MCF 10A (cell line): ENCODE results near the gene GEMIN7. TPM values are rescaled to one million over a fixed set of nuclear protein-coding genes. Genes with fewer than 3 reads are reported as not detected.

Source experiments
- BruUV-seq: library from RNA; stranded (reverse); fragments of 400-500 nt; replicated peaks from 2 replicates; lab custom pipeline; 2021; lab: Mats Ljungman, UMichigan
- CTCF ChIA-PET: fragments of 300-600 bp; sonication (Branson Sonifier 250); formaldehyde crosslinking; extraction: SDS; loops from one replicate; lab custom pipeline; 2021; ENCODE audit warnings: antibody characterized with exemption, inconsistent platforms; lab: Yijun Ruan, JAX
- POLR2A ChIA-PET: fragments of 300-600, 350-650 bp; sonication (Branson Sonifier 250); formaldehyde crosslinking; extraction: SDS; loops from one replicate; lab custom pipeline; 2020; ENCODE audit warnings: antibody characterized with exemption, inconsistent platforms; lab: Yijun Ruan, JAX
- DNase-seq: peaks from one replicate; pipeline ENCODE4 v3.0.0-alpha.2; 2018; ENCODE audit not compliant: unreplicated experiment
- H3K27ac Mint-ChIP-seq: one replicate; pipeline ENCODE4 v1.8.0; 2022; ENCODE audit warnings: mild to moderate bottlenecking, low read depth, mixed read lengths; ENCODE audit not compliant: unreplicated experiment
- H3K27me3 Mint-ChIP-seq: one replicate; pipeline ENCODE4 v1.8.0; 2022; ENCODE audit warnings: mixed read lengths; ENCODE audit not compliant: insufficient read depth, unreplicated experiment
- H3K36me3 Mint-ChIP-seq: one replicate; pipeline ENCODE4 v1.8.0; 2022; ENCODE audit warnings: mild to moderate bottlenecking, moderate library complexity, mixed read lengths; ENCODE audit not compliant: insufficient read depth, unreplicated experiment
- H3K4me1 Mint-ChIP-seq: one replicate; pipeline ENCODE4 v1.8.0; 2022; ENCODE audit warnings: mixed read lengths; ENCODE audit not compliant: insufficient read depth, unreplicated experiment
- H3K4me3 Mint-ChIP-seq: one replicate; pipeline ENCODE4 v1.8.0; 2022; ENCODE audit warnings: mild to moderate bottlenecking, moderate library complexity, mixed read lengths; ENCODE audit not compliant: unreplicated experiment
- H3K9me3 Mint-ChIP-seq: one replicate; pipeline ENCODE4 v1.8.0; 2022; ENCODE audit warnings: mixed read lengths; ENCODE audit not compliant: unreplicated experiment
- intact Hi-C: fragments of 100-400 bp; cut with micrococcal nuclease; formaldehyde crosslinking; loops from 2 replicates; pipeline ENCODE4 v1.14.1; 2022
- total RNA-seq: library from RNA; stranded (reverse); gene quantifications from 2 replicates; pipeline ENCODE4 v1.2.3, GENCODE V29; 2022
- TF ChIP-seq, protein P1 (sequence below): fragments of 200-600 bp; IDR thresholded peaks from one replicate; pipeline ENCODE4 v1.8.0; 2022; ENCODE audit warnings: antibody characterized with exemption, mild to moderate bottlenecking; ENCODE audit not compliant: unreplicated experiment

The GEMIN7 gene
- total RNA-seq, 1 experiment from 2014 or later, result 21.0 TPM

DNA sequence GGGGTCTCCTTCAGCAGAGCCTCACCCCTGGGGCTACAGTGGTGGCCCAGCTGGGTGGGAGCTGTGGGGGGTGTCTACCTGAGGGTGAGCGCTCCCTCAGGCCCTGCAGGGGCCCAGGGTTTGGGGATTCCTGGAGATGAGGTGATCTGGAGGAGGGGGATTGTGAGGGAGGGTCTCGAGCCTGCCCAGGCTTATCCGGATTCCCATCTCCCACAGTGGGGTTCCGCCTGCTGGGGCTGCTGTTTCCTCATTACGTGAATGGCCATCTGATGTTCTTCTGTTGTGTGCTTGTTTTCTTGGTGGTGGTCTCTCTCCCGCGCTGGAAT, 18.4 kb downstream of the GEMIN7 start:
- ChIA-PET CTCF (interaction anchor here (0.9 to 1.5 kb wide), 3 partner anchors 11 to 242 kb away, joined by 3 to 8 read pairs (median 4); no protein-coding TSS in a partner anchor), POLR2A (no interaction called here)
- no peak for DNase-seq
- Mint-ChIP-seq H3K4me1 (peaks cover 58% of the 10 kb centered on the region), H3K36me3 (peaks cover 5% of the 10 kb centered on the region), H3K27me3 (no peaks in the 10 kb centered on the region), H3K27ac (no peak overlapping the region), H3K4me3 (peak overlapping the region; percentile 50), H3K9me3 (no peaks in the 10 kb centered on the region)
- TF ChIP-seq, protein P1, sequence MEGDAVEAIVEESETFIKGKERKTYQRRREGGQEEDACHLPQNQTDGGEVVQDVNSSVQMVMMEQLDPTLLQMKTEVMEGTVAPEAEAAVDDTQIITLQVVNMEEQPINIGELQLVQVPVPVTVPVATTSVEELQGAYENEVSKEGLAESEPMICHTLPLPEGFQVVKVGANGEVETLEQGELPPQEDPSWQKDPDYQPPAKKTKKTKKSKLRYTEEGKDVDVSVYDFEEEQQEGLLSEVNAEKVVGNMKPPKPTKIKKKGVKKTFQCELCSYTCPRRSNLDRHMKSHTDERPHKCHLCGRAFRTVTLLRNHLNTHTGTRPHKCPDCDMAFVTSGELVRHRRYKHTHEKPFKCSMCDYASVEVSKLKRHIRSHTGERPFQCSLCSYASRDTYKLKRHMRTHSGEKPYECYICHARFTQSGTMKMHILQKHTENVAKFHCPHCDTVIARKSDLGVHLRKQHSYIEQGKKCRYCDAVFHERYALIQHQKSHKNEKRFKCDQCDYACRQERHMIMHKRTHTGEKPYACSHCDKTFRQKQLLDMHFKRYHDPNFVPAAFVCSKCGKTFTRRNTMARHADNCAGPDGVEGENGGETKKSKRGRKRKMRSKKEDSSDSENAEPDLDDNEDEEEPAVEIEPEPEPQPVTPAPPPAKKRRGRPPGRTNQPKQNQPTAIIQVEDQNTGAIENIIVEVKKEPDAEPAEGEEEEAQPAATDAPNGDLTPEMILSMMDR, result no peak
- intact Hi-C loops, result loop anchor here (10.0 kb wide), 2 partner anchors 147 to 237 kb away; partner anchors contain the start of gene EXOC3L2
- no TSS peak for BruUV-seq

DNA sequence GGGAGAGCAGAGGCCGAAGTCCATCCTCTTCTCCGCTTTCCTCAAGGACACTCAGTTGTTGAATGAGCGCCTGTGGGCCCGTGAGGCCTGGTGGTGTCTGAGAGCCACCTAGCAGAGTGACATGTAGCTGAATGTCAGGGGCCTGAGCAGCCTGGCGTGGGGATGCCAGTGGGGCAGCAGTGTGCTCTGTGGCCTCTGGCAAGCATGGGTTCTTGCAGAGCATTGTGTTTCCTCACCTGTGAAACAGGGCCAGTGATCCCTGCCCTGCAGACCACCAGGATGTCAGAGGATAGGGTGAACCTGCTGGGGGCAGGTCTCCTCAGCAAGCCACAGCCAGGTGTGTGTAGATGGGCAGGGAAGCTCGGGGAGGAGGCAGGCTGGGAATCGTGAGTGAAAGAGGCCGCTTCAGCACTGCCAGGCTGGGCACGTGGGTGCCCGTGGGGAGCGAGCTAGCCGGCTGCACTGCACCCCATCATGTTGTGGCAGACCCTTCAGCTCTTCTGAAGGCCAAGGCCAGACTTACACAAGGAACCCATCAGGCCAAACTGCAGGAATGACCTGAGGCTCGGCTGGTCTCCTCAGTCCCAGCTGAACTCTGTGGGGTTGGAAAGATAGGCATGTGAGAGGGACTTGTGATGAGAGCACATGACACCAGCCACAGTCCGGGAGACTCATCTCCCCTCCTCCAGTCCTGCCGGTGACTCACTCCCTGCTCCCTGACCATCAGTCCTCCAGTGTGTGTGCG, 18.9 kb downstream of the GEMIN7 start:
- H3K4me1 Mint-ChIP-seq, result peaks cover 58% of the 10 kb centered on the region
- TF ChIP-seq, protein P1, result no peak
- H3K36me3 Mint-ChIP-seq, result no peaks in the 10 kb centered on the region
- H3K9me3 Mint-ChIP-seq, result no peaks in the 10 kb centered on the region
- H3K4me3 Mint-ChIP-seq, result peak overlapping the region; percentile 50
- intact Hi-C loops, result loop anchor here (10.0 kb wide), 2 partner anchors 147 to 237 kb away; partner anchors contain the start of gene EXOC3L2
- ChIA-PET POLR2A (interaction anchor here (0.6 to 1.2 kb wide), 8 partner anchors 10 to 80 kb away, joined by 3 to 4 read pairs (median 3); partner anchors contain the start of genes BLOC1S3, GEMIN7 and TRAPPC6A), CTCF (interaction anchor here (0.9 to 1.5 kb wide), 4 partner anchors 12 to 241 kb away, joined by 3 to 8 read pairs (median 4); no protein-coding TSS in a partner anchor)
- BruUV-seq, result no TSS peak
- no peaks in the 10 kb centered on the region for H3K27me3 Mint-ChIP-seq
- DNase-seq, result peak; percentile 86
- peak overlapping the region; percentile 65 for H3K27ac Mint-ChIP-seq

DNA sequence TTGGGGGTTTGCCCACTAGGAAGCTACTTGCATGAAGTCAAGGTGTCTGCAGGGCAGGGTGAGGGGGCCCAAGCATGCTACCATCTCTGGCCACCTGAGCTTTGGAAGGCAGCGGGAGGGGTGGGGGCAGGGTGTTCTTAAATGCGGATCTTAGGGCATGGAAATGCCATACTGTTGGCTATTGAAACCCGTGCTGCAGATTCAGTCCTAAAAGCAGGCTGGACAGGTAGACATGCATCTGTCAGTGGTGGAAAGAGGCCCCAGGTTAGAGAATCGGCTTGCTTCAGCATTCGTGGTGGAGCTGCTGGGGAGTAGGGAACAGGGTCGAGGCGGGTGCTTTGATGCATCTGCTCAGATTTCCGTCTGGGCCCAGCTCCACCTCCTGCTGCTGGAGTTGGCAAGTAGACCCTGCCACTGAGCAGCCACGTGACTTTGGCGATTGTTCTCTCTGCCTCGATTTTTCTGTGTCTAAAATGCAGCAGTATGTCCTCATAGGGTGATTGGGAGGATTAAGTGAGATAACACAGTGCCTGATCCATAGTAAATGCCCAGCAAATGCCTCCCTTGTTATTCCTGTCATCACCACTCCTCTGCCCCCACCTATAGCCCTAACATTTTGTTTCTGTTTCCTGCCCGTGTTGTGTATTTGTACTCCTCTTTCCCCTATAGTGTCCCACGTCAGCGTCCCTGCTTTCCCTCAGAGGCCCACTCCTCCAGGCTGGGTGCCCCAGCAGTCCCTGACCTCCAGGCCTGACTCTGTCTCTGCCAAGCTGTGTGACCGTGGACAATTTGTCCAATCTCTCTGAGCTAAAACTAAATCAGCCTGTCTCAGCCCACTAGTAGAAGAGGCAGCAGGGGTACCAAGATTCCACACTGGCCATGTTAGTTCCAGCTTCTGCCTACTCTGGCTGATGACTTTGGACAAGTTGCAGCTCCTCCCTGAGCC, 19.7 kb downstream of the GEMIN7 start:
- Mint-ChIP-seq H3K27me3 (no peaks in the 10 kb centered on the region), H3K4me3 (peak overlapping the region; percentile 50), H3K27ac (peak overlapping the region; percentile 65), H3K4me1 (peaks cover 56% of the 10 kb centered on the region), H3K36me3 (peaks cover under 1% of the 10 kb centered on the region), H3K9me3 (no peaks in the 10 kb centered on the region)
- no TSS peak for BruUV-seq
- ChIA-PET CTCF (interaction anchor here (0.7 to 1.5 kb wide), 4 partner anchors 14 to 240 kb away, joined by 3 to 8 read pairs (median 3); no protein-coding TSS in a partner anchor), POLR2A (interaction anchor here (0.6 to 1.2 kb wide), 9 partner anchors 9 to 80 kb away, joined by 3 to 4 read pairs (median 3); partner anchors contain the start of genes BLOC1S3, GEMIN7 and TRAPPC6A)
- no peak for DNase-seq
- intact Hi-C loops, result loop anchor here (10.0 kb wide), 2 partner anchors 146 to 236 kb away; partner anchors contain the start of gene EXOC3L2
- TF ChIP-seq, protein P1, result no peak
